COLO668 (cell line): ENCODE measurements around the gene C16orf74.

Experiments used
- DNase-seq: peaks from one replicate; lab custom pipeline; 2025; ENCODE audit not compliant: unreplicated experiment; lab: John Stamatoyannopoulos, UW

The C16orf74 gene

GRCh38 chr16:85658504-85659326 lies 92.2 kb downstream of the C16orf74 start:
- DNase-seq, result peak; percentile 49

GRCh38 chr16:85657996-85658395 lies 92.9 kb downstream of the C16orf74 start:
- DNase-seq, result no peak
